GM18868 (cell line): Measurements from ENCODE around the gene STAT4.

Experiments used
- ATAC-seq: cut with Tn5 transposase; IDR thresholded peaks from one replicate; pipeline ENCODE4 v1.9.1; 2021; ENCODE audit warnings: mild to moderate bottlenecking, moderate library complexity; ENCODE audit not compliant: unreplicated experiment

Gene STAT4

DNA sequence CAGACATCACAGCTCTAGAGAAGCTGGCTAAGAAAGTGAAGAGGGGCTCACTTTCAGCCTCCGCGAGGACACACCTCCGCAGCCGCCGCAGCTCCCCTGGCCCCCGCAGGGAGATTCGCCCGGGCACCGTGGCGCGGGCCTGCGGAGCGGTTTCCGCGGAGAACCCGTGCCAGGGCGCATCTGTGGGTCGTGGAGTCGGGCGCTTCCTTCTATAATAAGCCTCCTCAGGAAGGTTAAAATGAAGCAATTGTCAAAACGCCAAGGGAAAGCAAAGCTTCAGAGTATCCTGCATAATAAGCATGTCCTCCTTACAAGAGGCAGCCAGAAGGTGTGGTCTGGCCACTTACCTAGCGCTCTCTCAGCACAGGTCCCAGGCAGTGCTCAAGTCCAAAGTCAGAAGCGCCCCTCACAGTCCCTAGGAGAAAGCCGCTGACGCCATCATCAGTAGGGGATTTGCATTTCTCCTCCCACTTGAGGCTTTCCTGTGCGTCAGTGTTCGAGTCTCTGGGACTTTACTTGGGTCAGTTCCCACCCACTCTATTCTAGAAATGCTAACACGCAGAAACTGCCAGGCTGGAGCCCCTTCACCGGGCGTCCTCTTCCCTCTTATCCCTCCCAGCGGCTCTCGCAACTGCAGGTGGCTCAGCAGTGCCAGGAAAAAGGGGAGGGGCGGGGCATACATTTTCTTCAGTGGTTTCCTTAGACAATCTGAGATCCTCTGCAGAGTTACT is at the start of gene STAT4:
Gene STAT4 (minus strand): TSS at position 395 of the 731 bp plus-strand sequence. CDS start 2,791 bp downstream, outside the sequence.
- peak; percentile 88 for ATAC-seq

- ATAC-seq = no peak
Observed at GRCh38 chr2:191199929-191200512, 49.2 kb upstream of the STAT4 start.

DNA sequence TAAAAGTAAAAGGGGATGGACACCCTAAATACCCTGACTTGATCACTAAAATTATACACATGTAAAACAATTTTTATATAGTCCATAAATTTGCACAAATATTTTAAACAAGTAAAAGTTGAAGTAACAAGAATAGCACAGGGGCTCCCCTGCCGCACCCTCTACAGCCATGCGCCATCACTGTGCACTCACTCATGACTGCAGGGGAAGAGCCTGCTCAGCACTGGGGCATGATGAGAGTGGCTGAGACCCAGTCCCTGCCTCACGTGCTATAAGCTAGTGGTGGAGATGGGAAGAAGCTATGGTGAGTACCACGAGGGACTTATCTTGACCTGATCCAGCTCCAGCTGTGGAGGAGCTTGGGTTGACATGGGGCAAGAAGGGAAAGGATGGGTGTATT is 47.5 kb upstream of the STAT4 start:
- ATAC-seq = no peak

DNA sequence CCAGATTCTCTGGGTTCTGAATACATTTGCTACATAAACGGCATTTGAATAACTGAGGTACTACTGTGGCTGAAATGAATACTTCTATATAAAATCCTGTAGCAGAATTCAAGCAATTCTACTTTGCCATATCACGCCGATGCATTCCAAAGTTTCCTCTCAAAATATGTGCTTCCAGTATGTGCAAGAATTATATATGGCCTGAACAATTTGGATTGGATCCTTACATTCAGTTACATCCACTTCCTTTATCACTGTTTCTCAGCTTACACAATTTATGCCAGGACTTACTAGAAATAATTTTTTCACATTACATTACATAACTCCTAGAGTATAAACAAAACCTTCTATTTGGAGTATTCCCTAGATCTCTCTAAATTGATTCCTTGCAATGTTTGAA is 46.3 kb upstream of the STAT4 start:
- ATAC-seq = no peak

DNA sequence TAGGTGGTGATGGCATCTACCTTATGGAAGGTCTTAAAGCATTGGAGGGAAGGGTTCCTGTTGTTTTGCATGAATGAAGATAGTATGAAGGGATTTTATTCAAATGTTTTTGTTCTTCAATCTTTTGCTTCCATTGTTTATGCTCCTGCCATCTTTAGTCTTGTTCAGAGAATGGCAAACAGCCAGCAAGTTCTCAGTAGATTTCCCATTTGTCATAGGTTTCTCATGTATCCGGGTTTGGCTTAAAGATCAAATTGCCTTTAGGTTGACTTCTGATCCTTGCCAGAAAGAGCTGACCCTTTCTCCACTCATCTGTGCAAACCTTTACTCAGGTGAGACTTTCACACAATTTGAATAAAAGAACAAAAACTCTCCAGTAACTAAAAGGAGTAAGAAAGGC is 44.2 kb upstream of the STAT4 start:
- ATAC-seq = no peak

- no peak for ATAC-seq
Observed at GRCh38 chr2:191190861-191191552, 40.2 kb upstream of the STAT4 start.

GRCh38 chr2:191190435-191190834 is 39.6 kb upstream of the STAT4 start:
- no peak for ATAC-seq

- no peak for ATAC-seq
Observed at GRCh38 chr2:191189112-191189635, 38.4 kb upstream of the STAT4 start.

GRCh38 chr2:191188550-191189093 is 37.8 kb upstream of the STAT4 start:
- ATAC-seq = no peak

- ATAC-seq = no peak
Observed at GRCh38 chr2:191187105-191187829, 36.5 kb upstream of the STAT4 start.

- ATAC-seq = no peak
Observed at GRCh38 chr2:191184457-191184856, 33.7 kb upstream of the STAT4 start.

DNA sequence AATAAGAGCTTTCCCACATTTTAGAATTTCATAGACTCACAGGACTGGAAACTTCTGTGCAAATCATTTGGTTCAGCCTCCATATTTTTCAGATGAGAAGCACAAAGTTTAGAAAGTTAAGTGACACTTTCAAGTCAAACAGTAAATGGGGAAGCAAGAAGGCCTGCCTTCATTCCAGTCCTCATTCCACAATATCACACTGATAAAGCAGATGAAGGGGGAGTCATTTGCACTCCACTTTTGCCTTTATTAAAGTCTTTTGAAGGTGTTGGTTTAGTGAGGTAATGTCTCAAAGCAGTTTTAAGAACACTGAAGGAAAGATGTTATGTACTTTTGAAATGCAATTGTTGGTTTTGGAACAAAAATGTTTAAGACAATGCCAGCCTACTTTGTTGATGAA is 32.7 kb upstream of the STAT4 start:
- no peak for ATAC-seq

- no peak for ATAC-seq
Observed at GRCh38 chr2:191183081-191183480, 32.3 kb upstream of the STAT4 start.

DNA sequence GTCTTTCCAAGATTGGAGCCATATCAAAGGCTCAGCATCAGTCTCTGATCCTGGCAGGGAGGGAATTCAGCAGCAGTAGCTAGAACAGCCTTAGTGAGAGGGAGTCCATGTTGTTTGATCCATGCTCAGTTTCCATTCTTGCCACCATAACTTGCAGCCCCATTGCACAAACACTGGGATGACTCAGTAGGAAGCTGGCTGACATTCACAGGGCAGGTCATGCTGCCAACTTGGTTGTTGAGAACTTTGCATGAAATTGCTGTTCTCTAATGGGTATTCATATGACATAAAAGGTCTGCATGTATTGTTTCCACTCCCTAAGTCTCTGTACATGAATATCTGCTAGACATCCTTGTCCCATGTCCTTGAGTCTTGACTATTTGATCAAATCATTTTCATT is 29.9 kb upstream of the STAT4 start:
- ATAC-seq = no peak

DNA sequence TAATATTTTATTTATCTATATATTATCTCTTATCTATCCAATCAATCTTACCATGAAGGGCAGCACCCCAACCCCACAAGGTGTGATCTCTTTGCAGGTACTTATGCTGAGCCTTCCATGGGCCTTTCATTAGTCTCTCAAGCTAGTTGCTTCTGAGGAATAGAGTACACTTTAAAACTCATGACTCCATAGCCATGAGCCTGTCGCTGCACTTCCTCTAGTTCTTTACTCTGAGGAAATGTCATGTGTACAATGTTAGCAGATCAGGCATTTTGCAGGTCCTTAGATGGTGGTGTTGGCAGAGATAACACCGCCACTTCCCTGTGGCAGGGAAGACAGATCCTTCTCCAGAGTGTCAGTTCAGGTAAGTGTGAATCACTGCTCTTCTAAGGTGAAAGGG is 29.5 kb upstream of the STAT4 start:
- no peak for ATAC-seq

DNA sequence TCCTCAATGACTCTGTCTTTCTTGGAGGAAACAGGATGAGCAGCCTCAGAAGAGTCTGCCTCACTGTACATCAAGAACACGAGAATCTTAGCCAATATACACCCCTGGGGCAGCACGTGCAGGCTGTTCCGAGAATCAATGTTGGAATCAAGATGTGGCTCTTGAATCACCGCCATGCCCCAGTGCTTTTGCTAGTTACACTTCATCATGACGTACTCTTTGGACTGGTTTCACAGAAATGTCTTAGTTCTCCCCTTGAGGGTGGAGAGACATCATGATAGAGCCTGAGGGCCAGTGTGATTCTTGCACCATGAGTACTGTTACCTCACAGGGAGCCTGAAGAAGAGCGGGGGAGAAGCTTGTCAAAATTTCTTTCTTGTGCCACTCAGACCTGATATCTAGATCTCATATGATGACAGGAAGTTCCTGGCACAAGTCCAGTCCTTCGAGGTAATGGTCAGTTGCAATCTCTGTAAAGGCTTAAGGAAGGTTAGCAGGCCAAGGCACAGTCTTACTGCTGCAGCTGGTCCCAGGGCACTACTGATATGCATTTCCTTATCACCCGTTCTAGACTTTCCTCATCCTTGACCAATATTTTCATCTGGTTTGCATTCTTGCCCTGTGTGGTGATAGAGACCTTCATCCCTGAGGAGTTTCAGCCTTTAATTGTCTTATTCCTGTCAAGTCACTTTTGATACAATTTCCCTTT is 28.2 kb upstream of the STAT4 start:
- ATAC-seq = no peak

- no peak for ATAC-seq
Observed at GRCh38 chr2:191177751-191178736, 27.2 kb upstream of the STAT4 start.

GRCh38 chr2:191176801-191177438 is 26.1 kb upstream of the STAT4 start:
- ATAC-seq = no peak

DNA sequence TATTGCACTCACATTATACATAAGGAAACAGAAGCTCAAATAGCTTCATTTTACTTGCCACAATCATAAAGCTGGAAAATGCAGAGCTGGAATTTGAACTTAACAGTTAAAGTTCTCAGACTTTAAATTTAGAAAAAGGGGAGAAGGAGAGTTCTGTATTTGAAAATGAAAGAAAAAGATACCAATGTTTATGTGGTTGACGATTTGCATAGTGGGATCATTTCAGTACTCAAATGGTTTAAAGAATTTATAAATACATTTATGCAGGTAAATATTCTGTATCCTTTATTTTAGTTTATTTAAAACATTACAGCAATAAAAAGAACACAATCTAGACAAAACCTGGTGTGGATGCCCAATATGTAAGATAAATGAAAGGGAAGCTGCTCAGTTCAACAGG is 25.5 kb upstream of the STAT4 start:
- ATAC-seq = no peak
